ENCODE data around the gene STAM2.
A peak's percentile ranks its signal among the peaks of the same experiment; 100 is the strongest.
"Not testable (repeated sequence)": the region's sequence is repeated elsewhere in the genome, so short reads cannot be mapped to it uniquely, and the experiment has no call there.

The STAM2 gene

GRCh38 chr2:152172201-152172785 lies 3.3 kb downstream of the STAM2 start:
- not testable (repeated sequence) for DNase-seq (ENCODE audit: low read depth)

- DNase-seq (ENCODE audit: low read depth): no peak
Observed at GRCh38 chr2:152171718-152172117, 3.8 kb downstream of the STAM2 start.

- not testable (repeated sequence) for DNase-seq (ENCODE audit: low read depth)
Observed at GRCh38 chr2:152169158-152169557, 6.4 kb downstream of the STAM2 start.

- DNase-seq (ENCODE audit: low read depth): not testable (repeated sequence)
Observed at GRCh38 chr2:152167470-152167869, 8.1 kb downstream of the STAM2 start.

- no peak for DNase-seq (ENCODE audit: low read depth)
Observed at GRCh38 chr2:152167065-152167464, 8.5 kb downstream of the STAM2 start.

GRCh38 chr2:152166633-152167032 lies 8.9 kb downstream of the STAM2 start:
- peak; percentile 29 for DNase-seq (ENCODE audit: low read depth)

- no peak for DNase-seq (ENCODE audit: low read depth)
Observed at GRCh38 chr2:152165780-152166179, 9.8 kb downstream of the STAM2 start.

GRCh38 chr2:152165306-152165705 lies 10.3 kb downstream of the STAM2 start:
- DNase-seq (ENCODE audit: low read depth): no peak

- not testable (repeated sequence) for DNase-seq (ENCODE audit: low read depth)
Observed at GRCh38 chr2:152163669-152164068, 11.9 kb downstream of the STAM2 start.

GRCh38 chr2:152162141-152162540 lies 13.4 kb downstream of the STAM2 start:
- no peak for DNase-seq (ENCODE audit: low read depth)

GRCh38 chr2:152161598-152161997 lies 14.0 kb downstream of the STAM2 start:
- DNase-seq (ENCODE audit: low read depth): no peak

GRCh38 chr2:152160378-152160777 lies 15.2 kb downstream of the STAM2 start:
- not testable (repeated sequence) for DNase-seq (ENCODE audit: low read depth)

GRCh38 chr2:152157253-152157652 lies 18.3 kb downstream of the STAM2 start:
- DNase-seq (ENCODE audit: low read depth): no peak

GRCh38 chr2:152155209-152155608 lies 20.4 kb downstream of the STAM2 start:
- DNase-seq (ENCODE audit: low read depth): no peak

- DNase-seq (ENCODE audit: low read depth): no peak
Observed at GRCh38 chr2:152154462-152154861, 21.1 kb downstream of the STAM2 start.

- peak; percentile 4 for DNase-seq (ENCODE audit: low read depth)
Observed at GRCh38 chr2:152134488-152135280, 40.9 kb downstream of the STAM2 start.

- no peak for DNase-seq (ENCODE audit: low read depth)
Observed at GRCh38 chr2:152132306-152132705, 43.3 kb downstream of the STAM2 start.

- DNase-seq (ENCODE audit: low read depth): no peak
Observed at GRCh38 chr2:152127628-152128027, 47.9 kb downstream of the STAM2 start.

GRCh38 chr2:152126664-152127063 lies 48.9 kb downstream of the STAM2 start:
- DNase-seq (ENCODE audit: low read depth): no peak

- no peak for DNase-seq (ENCODE audit: low read depth)
Observed at GRCh38 chr2:152122161-152122560, 53.4 kb downstream of the STAM2 start.

- no peak for DNase-seq (ENCODE audit: low read depth)
Observed at GRCh38 chr2:152120430-152120829, 55.1 kb downstream of the STAM2 start.

GRCh38 chr2:152115952-152116351 lies 59.6 kb downstream of the STAM2 start:
- DNase-seq (ENCODE audit: low read depth): no peak

GRCh38 chr2:152114366-152114765 lies 61.2 kb downstream of the STAM2 start:
- no peak for DNase-seq (ENCODE audit: low read depth)

- DNase-seq (ENCODE audit: low read depth): not testable (repeated sequence)
Observed at GRCh38 chr2:152107140-152107539, 68.4 kb downstream of the STAM2 start.

Data from stromal cell of bone marrow (primary cell).